Stimulated activated CD4-positive, alpha-beta T cell treated with anti-CD3 and anti-CD28 coated beads, Interleukin-4, amount 100 ng/mL, for 24 hours (primary cell): ENCODE results near the gene MAPK4.
"Not testable (repeated sequence)": the region's sequence is repeated elsewhere in the genome, so short reads cannot be mapped to it uniquely, and the experiment has no call there.

ENCODE experiments used
- DNase-seq: peaks from one replicate; pipeline ENCODE4 v3.0.0-alpha.2; 2020

The MAPK4 gene

GRCh38 chr18:50775726-50776125 lies 215.8 kb downstream of the MAPK4 start:
- DNase-seq = no peak

GRCh38 chr18:50776383-50776782 lies 216.5 kb downstream of the MAPK4 start:
- DNase-seq = no peak

GRCh38 chr18:50779021-50779420 lies 219.1 kb downstream of the MAPK4 start:
- DNase-seq = not testable (repeated sequence)
